HEK293 (cell line): ENCODE results near the gene RTCB.
A peak's percentile ranks its signal among the peaks of the same experiment; 100 is the strongest.

Experiments
- CTCF ChIA-PET: fragments of 350-600 bp; formaldehyde crosslinking; extraction: SDS; loops from one replicate; lab custom pipeline; 2021; ENCODE audit warnings: antibody characterized with exemption; lab: Yijun Ruan, JAX
- POLR2A ChIA-PET: fragments of 300-600 bp; formaldehyde crosslinking; extraction: SDS; loops from one replicate; lab custom pipeline; 2020; ENCODE audit warnings: antibody characterized with exemption, inconsistent platforms; lab: Yijun Ruan, JAX
- H3K27ac ChIP-seq: fragments of 200-500 bp; sonication (Bioruptor generic); 2 replicates; pipeline ENCODE4 v1.5.1; 2014; ENCODE audit warnings: low read depth, low read length, control low read depth, inconsistent platforms; ENCODE audit errors: extremely low read depth
- H3K36me3 ChIP-seq, 2 experiments: fragments of 200-500 bp in 1 of 2; sonication (Bioruptor generic) in 1 of 2; 1 replicate in 1 of 2; 2 replicates in 1 of 2; pipeline ENCODE4 v1.5.1; 2014 to 2017; ENCODE audit warnings: inconsistent platforms in 2 of 2, low read length in 2 of 2; ENCODE audit not compliant: control insufficient read depth in 2 of 2, insufficient read depth in 1 of 2
- H3K4me1 ChIP-seq: fragments of 200-500 bp; sonication (Bioruptor generic); 2 replicates; pipeline ENCODE4 v1.5.1; 2014; ENCODE audit warnings: mild to moderate bottlenecking, low read length, inconsistent platforms; ENCODE audit not compliant: control insufficient read depth, insufficient read depth
- H3K4me3 ChIP-seq: 2 replicates; pipeline ENCODE4 v1.5.1; 2011; ENCODE audit warnings: low read depth, mild to moderate bottlenecking, control low read depth, low read length, moderate library complexity
- H3K9me3 ChIP-seq: fragments of 200-500 bp; sonication (Bioruptor generic); 2 replicates; pipeline ENCODE4 v1.5.1; 2014; ENCODE audit warnings: low read depth, low read length, inconsistent platforms; ENCODE audit not compliant: control insufficient read depth, insufficient read depth
- FEZF1 ChIP-seq: fragments of 450-650 bp; formaldehyde crosslinking; IDR thresholded peaks from 2 replicates; pipeline ENCODE4 v1.5.1; 2016; ENCODE audit warnings: missing biosample characterization, missing genetic modification characterization
- GFI1B ChIP-seq: fragments of 450-650 bp; formaldehyde crosslinking; IDR thresholded peaks from 2 replicates; pipeline ENCODE4 v1.5.1; 2016; ENCODE audit warnings: missing biosample characterization, missing genetic modification characterization
- GLIS1 ChIP-seq: fragments of 450-650 bp; formaldehyde crosslinking; IDR thresholded peaks from 2 replicates; pipeline ENCODE4 v1.5.1; 2016; ENCODE audit warnings: missing biosample characterization, missing genetic modification characterization
- KLF10 ChIP-seq: fragments of 450-650 bp; IDR thresholded peaks from 2 replicates; pipeline ENCODE4 v1.5.1; 2018; ENCODE audit warnings: missing biosample characterization, mild to moderate bottlenecking, missing genetic modification characterization
- OSR2 ChIP-seq: fragments of 450-650 bp; formaldehyde crosslinking; IDR thresholded peaks from 2 replicates; pipeline ENCODE4 v1.5.1; 2016; ENCODE audit warnings: missing biosample characterization, missing genetic modification characterization
- SETDB1 ChIP-seq: IDR thresholded peaks from one replicate; pipeline ENCODE4 v1.6.1; 2017; ENCODE audit warnings: mild to moderate bottlenecking, low read length, moderate library complexity, mixed read lengths; ENCODE audit not compliant: insufficient read length
- SP2 ChIP-seq: fragments of 450-650 bp; formaldehyde crosslinking; IDR thresholded peaks from 2 replicates; pipeline ENCODE4 v1.5.1; 2016; ENCODE audit warnings: missing biosample characterization, missing genetic modification characterization
- ZBTB10 ChIP-seq: fragments of 450-650 bp; formaldehyde crosslinking; IDR thresholded peaks from 2 replicates; pipeline ENCODE4 v1.5.1; 2016; ENCODE audit warnings: missing biosample characterization, missing genetic modification characterization
- ZFP37 ChIP-seq: fragments of 450-650 bp; formaldehyde crosslinking; IDR thresholded peaks from 2 replicates; pipeline ENCODE4 v1.5.1; 2016; ENCODE audit warnings: missing biosample characterization, missing genetic modification characterization
- ZNF112 ChIP-seq: fragments of 450-650 bp; formaldehyde crosslinking; IDR thresholded peaks from 2 replicates; pipeline ENCODE4 v1.5.0; 2017; ENCODE audit warnings: missing biosample characterization, missing genetic modification characterization
- ZNF302 ChIP-seq: fragments of 450-650 bp; formaldehyde crosslinking; IDR thresholded peaks from 2 replicates; pipeline ENCODE4 v1.5.1; 2016; ENCODE audit warnings: missing biosample characterization, missing genetic modification characterization, low read depth
- ZNF335 ChIP-seq: fragments of 450-650 bp; formaldehyde crosslinking; conservative IDR thresholded peaks from 2 replicates; pipeline ENCODE4 v1.5.1; 2016; ENCODE audit warnings: missing biosample characterization, missing genetic modification characterization
- ZNF518A ChIP-seq: fragments of 450-650 bp; formaldehyde crosslinking; conservative IDR thresholded peaks from 2 replicates; pipeline ENCODE4 v1.5.1; 2016; ENCODE audit warnings: low read depth, missing biosample characterization, missing genetic modification characterization
- ZNF548 ChIP-seq: fragments of 450-650 bp; formaldehyde crosslinking; IDR thresholded peaks from 2 replicates; pipeline ENCODE4 v1.5.1; 2016; ENCODE audit warnings: missing biosample characterization, missing genetic modification characterization
- ZNF639 ChIP-seq: fragments of 450-650 bp; formaldehyde crosslinking; IDR thresholded peaks from 2 replicates; pipeline ENCODE4 v1.5.1; 2016; ENCODE audit warnings: missing biosample characterization, missing genetic modification characterization
- ZNF660 ChIP-seq: fragments of 450-650 bp; IDR thresholded peaks from 2 replicates; pipeline ENCODE4 v1.5.1; 2018; ENCODE audit warnings: missing biosample characterization, mild to moderate bottlenecking, missing genetic modification characterization
- ZSCAN16 ChIP-seq: fragments of 450-650 bp; formaldehyde crosslinking; IDR thresholded peaks from 2 replicates; pipeline ENCODE4 v1.5.1; 2016; ENCODE audit warnings: missing biosample characterization, missing genetic modification characterization

Gene RTCB

GRCh38 chr22:32411829-32412592 is at the start of gene RTCB (continued):
- peak; percentile 49 for TF ChIP-seq ZNF518A
- TF ChIP-seq SP2 (tag by site-specific recombination), result peak; percentile 45
- 0 out of 2 replicates have a peak, but pooled peaks have one; percentile 33 for TF ChIP-seq KLF10 (tag by site-specific recombination)
- TF ChIP-seq FEZF1 (tag by site-specific recombination), result 0 out of 2 replicates have a peak, but pooled peaks have one; percentile 33

GRCh38 chr22:32457031-32457430 is 45.0 kb upstream of the RTCB start:
- no peak for TF ChIP-seq ZSCAN16
- TF ChIP-seq SETDB1, result no peak
- TF ChIP-seq ZNF335, result no peak
- no peak for TF ChIP-seq GFI1B (tag by site-specific recombination)
- TF ChIP-seq ZNF548 (tag by site-specific recombination), result no peak
- no peak for TF ChIP-seq OSR2
- TF ChIP-seq ZNF112 (tag by site-specific recombination), result no peak
- TF ChIP-seq ZNF302 (tag by site-specific recombination), result no peak
- TF ChIP-seq GLIS1 (tag by site-specific recombination), result no peak
- no peak for TF ChIP-seq ZNF660 (tag by site-specific recombination)
- no peak for TF ChIP-seq ZBTB10 (tag by site-specific recombination)
- no peak for TF ChIP-seq ZFP37 (tag by site-specific recombination)
- no peak for TF ChIP-seq ZNF639 (tag by site-specific recombination)
- H3K9me3 ChIP-seq, result no peaks in the 10 kb centered on the region
- no peaks in the 10 kb centered on the region for H3K36me3 ChIP-seq
- no peak overlapping the region for H3K27ac ChIP-seq
- no peak overlapping the region for H3K4me3 ChIP-seq
- POLR2A ChIA-PET, result no interaction called here
- CTCF ChIA-PET, result interaction anchor here (0.6 to 0.8 kb wide), 2 partner anchors 67 to 877 kb away, joined by 3 to 6 read pairs; no protein-coding TSS in a partner anchor
- H3K4me1 ChIP-seq, result no peaks in the 10 kb centered on the region
